Fibroblast of mammary gland (primary cell): ENCODE data around the gene ARFGAP3.

Experiments used
- DNase-seq: peaks from one replicate; pipeline ENCODE4 v3.0.0-alpha.2; 2010; ENCODE audit warnings: low read depth
- H3K4me3 ChIP-seq: 2 replicates; pipeline ENCODE4 v1.5.1; 2011; ENCODE audit warnings: low read depth, mild to moderate bottlenecking, low read length, moderate library complexity; ENCODE audit not compliant: control insufficient read depth
- TF ChIP-seq, protein P1 (sequence below): conservative IDR thresholded peaks from 2 replicates; pipeline ENCODE4 v1.5.1; 2011; ENCODE audit warnings: low read depth, low read length, inconsistent platforms; ENCODE audit not compliant: control insufficient read depth, insufficient read depth

Gene ARFGAP3

GRCh38 chr22:42868751-42869251, 11.7 kb upstream of the ARFGAP3 start:
- TF ChIP-seq, protein P1, sequence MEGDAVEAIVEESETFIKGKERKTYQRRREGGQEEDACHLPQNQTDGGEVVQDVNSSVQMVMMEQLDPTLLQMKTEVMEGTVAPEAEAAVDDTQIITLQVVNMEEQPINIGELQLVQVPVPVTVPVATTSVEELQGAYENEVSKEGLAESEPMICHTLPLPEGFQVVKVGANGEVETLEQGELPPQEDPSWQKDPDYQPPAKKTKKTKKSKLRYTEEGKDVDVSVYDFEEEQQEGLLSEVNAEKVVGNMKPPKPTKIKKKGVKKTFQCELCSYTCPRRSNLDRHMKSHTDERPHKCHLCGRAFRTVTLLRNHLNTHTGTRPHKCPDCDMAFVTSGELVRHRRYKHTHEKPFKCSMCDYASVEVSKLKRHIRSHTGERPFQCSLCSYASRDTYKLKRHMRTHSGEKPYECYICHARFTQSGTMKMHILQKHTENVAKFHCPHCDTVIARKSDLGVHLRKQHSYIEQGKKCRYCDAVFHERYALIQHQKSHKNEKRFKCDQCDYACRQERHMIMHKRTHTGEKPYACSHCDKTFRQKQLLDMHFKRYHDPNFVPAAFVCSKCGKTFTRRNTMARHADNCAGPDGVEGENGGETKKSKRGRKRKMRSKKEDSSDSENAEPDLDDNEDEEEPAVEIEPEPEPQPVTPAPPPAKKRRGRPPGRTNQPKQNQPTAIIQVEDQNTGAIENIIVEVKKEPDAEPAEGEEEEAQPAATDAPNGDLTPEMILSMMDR: no peak
- peak; percentile 47 for DNase-seq
- H3K4me3 ChIP-seq: no peak overlapping the region

DNA sequence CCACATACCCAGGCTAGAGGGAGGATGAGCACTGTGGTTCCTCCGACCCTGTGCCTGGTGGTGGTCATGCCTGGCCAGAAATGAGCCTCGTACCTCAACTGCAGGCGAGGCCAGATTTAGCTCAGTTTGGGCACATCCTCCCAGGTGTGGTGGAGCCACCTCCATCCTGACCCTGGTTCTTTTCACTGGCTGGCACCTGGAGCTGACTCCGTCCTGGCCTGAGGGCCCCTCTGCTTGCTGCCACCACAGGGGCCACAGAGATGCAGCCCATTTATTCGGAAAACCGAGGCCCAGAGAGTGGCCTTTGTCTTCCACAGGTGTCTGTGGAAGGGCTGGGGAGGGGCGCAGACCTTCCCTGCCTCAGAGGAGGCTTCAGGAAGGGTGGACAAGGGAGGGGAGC, 9.0 kb upstream of the ARFGAP3 start:
- no peak overlapping the region for H3K4me3 ChIP-seq
- TF ChIP-seq, protein P1: no peak
- no peak for DNase-seq

DNA sequence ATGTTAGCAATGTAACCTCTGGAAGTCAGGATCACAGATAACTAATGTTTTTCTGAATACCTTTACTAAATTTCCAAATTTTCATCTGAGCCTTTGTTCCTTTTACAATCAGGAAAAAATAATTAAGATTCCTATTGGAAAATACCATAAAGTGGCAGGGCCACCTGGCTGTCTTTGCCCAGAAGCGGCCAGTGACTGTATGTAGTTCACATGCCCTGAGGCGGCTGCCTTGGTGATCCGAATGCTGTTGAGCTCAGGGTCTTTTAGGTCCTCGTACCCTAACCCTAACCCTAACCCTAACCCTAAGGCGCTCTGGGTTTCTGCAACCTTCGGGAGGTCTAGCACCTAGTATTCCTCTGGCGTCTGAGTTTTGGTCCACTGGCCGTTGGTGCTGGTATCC, 8.5 kb upstream of the ARFGAP3 start:
- TF ChIP-seq, protein P1: no peak
- no peak for DNase-seq
- no peak overlapping the region for H3K4me3 ChIP-seq

DNA sequence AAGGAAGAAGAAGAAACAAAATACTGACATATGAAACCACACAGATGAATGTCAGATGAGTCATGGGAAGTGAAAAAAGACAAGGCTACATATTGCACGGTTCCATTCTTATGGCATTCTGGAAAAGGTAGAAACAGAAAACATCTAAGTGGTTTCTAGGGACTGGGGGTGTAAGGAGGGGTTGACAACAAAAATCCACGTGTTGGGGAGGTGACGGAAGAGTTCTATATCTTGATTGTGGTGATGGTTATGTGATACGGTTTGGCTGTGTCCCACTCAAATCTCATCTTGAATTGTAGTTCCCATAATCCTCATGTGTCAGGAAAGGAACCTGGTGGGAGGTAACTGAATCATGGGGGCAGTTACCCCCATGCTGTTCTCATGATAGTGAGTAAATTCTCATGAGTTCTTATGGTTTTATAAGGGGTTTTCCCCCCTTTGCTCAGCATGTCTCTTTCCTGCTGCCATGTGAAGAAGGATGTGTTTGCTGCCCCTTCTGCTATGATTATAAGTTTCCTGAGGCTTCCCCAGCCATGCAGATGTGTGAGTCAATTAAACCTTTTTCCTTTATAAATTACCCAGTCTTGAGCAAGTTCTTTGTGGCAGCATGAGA, 6.4 kb upstream of the ARFGAP3 start:
- TF ChIP-seq, protein P1: no peak
- no peak overlapping the region for H3K4me3 ChIP-seq
- DNase-seq: peak; percentile 90

GRCh38 chr22:42862045-42862734, 5.1 kb upstream of the ARFGAP3 start:
- DNase-seq: peak; percentile 55
- TF ChIP-seq, protein P1: no peak
- H3K4me3 ChIP-seq: no peak overlapping the region

GRCh38 chr22:42860968-42861367, 3.9 kb upstream of the ARFGAP3 start:
- TF ChIP-seq, protein P1: no peak
- H3K4me3 ChIP-seq: no peak overlapping the region
- DNase-seq: no peak
